GM21825 (cell line): Measurements from ENCODE around the gene MS4A6A.
"Not testable (repeated sequence)": the region's sequence is repeated elsewhere in the genome, so short reads cannot be mapped to it uniquely, and the experiment has no call there.

Experiments used
- ATAC-seq: cut with Tn5 transposase; IDR thresholded peaks from one replicate; pipeline ENCODE4 v1.9.1; 2021; ENCODE audit warnings: mild to moderate bottlenecking, moderate library complexity; ENCODE audit not compliant: unreplicated experiment

Gene MS4A6A

GRCh38 chr11:60130496-60130895 lies 52.4 kb downstream of the MS4A6A start:
- no peak for ATAC-seq

- ATAC-seq, result no peak
These were observed 53.0 kb downstream of the MS4A6A start for GRCh38 chr11:60129853-60130252.

DNA sequence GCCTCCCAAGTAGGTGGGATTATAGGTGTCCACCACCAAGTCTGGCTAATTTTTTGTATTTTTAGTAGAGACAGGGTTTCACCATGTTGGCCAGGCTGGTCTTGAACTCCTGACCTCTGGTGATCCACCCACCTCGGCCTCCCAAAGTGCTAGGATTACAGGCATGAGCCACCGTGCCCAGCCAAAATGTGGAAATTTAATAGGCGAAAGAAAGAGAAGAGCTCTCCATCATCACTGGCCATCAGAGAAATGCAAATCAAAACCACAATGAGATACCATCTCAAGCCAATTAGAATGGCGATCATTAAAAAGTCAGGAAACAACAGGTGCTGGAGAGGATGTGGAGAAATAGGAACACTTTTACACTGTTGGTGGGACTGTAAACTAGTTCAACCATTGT lies 54.0 kb downstream of the MS4A6A start:
- ATAC-seq, result not testable (repeated sequence)

DNA sequence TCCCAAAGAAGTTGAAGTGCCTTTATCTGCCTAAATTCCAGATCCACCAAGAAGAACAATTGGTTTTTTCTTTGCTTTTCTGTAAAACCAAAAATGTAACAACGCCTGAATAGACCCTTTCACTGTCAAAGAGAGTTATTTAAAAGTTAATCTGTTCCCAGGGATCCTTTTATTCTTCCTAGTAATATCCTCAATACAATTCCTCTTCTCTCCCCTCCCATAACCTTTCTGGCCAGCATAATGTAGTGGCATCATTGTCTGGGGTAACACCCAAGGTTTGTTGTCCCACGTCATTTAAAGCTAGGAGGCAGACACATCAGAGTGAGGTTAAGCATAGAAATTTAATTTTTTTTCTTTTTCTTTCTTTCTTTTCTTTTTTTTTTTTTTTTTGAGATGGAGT lies 54.5 kb downstream of the MS4A6A start:
- no peak for ATAC-seq

DNA sequence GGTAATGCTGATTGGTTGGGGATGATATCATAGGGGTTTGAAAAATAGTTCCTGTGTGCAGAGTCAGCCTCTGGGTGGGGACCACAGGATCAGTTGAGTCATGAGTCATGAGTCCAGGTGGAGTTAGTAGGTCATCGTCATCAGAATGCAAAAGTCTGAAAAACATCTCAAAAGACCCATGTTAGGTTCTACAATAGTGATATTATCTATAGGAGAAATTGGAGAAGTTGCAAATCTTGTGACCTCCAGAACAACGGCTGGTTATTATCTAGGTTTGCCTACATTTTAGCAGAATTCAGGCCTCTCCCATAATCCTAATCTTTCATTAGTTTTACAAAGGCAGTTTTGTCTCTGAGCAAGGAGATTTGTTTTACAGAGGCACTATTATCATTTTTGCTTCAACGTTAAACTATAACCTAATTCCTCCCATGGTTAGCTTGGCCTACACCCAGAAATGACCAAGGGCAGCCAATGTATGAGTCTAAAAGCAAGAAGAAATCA lies 55.5 kb downstream of the MS4A6A start:
- ATAC-seq, result no peak

GRCh38 chr11:60125956-60126585 lies 56.8 kb downstream of the MS4A6A start:
- ATAC-seq, result no peak

DNA sequence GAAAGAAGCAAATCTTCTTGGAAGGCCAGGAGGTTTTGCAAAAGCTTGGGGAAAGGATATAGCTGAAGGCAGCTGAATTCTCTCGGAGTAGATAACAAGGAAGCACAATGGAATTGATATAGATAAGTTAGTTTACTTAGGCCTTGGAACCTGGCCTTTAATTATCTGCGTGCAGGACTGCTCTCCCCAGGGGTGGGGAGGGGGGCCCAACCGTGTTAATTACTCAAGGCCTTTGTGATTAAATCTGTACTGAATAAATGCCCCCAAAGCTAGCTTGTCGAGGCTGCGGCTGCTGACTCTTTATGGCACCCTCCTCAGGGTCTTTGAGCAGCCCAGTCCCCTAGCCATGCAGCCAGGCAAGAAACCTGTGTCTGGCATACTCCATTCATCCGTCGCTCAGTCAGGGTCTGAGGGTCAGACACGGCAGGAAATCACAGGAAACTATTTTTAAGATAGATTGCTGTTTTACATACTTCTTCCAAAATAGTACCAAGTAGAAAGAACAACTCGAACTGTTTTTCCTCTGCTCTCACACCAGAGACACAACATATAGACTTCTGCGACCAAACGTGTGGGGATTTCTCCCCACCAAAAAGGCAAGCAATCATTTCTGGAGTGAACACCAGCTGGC lies 58.0 kb downstream of the MS4A6A start:
- no peak for ATAC-seq
